Measurements from ENCODE around the gene UBQLN3.

Gene UBQLN3

DNA sequence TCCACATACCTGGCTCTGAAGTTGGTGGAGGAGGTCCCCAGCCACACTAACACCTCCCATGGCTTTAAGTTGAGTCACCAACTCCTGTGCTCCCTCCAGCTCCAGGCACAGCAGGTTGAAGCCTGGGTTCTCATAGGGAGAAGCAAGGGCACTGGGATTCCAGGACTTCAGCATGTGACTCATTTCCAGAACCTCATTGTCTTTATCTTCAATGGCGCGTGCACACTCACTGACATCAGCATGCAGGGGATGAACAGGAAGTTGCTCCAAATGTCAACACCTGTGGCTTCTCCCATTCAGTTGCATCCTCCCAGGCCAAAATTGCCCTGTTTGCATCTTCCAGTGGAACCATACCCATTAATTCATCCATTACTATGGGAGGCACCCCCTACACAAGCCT is 12.6 kb upstream of the UBQLN3 start:
- ATAC-seq (ENCODE audit: low read depth) (no peak; the same call in 2 of the 3 replicates), DNase-seq (ENCODE audit: low spot score) (no peak)
- TF ChIP-seq, protein P1, sequence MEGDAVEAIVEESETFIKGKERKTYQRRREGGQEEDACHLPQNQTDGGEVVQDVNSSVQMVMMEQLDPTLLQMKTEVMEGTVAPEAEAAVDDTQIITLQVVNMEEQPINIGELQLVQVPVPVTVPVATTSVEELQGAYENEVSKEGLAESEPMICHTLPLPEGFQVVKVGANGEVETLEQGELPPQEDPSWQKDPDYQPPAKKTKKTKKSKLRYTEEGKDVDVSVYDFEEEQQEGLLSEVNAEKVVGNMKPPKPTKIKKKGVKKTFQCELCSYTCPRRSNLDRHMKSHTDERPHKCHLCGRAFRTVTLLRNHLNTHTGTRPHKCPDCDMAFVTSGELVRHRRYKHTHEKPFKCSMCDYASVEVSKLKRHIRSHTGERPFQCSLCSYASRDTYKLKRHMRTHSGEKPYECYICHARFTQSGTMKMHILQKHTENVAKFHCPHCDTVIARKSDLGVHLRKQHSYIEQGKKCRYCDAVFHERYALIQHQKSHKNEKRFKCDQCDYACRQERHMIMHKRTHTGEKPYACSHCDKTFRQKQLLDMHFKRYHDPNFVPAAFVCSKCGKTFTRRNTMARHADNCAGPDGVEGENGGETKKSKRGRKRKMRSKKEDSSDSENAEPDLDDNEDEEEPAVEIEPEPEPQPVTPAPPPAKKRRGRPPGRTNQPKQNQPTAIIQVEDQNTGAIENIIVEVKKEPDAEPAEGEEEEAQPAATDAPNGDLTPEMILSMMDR (IDR thresholded peaks at IDR 0.05; ENCODE audit: poor library complexity, severe bottlenecking): no peak
- no peak overlapping the region for H3K4me3 ChIP-seq (ENCODE audit: severe bottlenecking)
- H3K9me3 ChIP-seq (ENCODE audit: severe bottlenecking): no peaks in the 10 kb centered on the region
- no peaks in the 10 kb centered on the region for H3K4me1 ChIP-seq (ENCODE audit: insufficient read depth, poor library complexity, severe bottlenecking)
- H3K36me3 ChIP-seq (ENCODE audit: low read depth): no peaks in the 10 kb centered on the region
- H3K27me3 ChIP-seq (ENCODE audit: insufficient read depth, poor library complexity, severe bottlenecking): no peaks in the 10 kb centered on the region
- H3K27ac ChIP-seq (ENCODE audit: poor library complexity, severe bottlenecking): no peak overlapping the region

DNA sequence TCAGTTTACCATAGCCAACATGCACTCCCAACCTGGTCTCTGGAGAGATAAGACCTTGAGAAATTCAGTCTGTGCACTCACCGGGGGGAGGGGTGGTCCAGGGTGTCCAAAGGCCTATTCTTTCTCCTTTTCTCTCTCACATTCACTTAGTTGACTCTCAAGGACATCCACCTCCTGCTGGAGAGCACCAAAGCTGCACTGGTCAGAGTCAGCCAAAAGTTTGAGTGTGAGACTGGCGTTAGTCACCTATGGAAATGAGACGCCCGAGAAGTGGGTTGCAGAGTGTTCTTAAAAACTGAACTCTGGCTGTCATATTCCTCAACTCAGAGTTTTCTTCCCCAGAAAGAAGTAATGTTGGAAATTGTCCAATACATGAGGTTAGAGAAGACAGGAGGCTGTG is 11.8 kb upstream of the UBQLN3 start:
- H3K36me3 ChIP-seq (ENCODE audit: low read depth): no peaks in the 10 kb centered on the region
- TF ChIP-seq, protein P1 (IDR thresholded peaks at IDR 0.05; ENCODE audit: poor library complexity, severe bottlenecking): no peak
- no peaks in the 10 kb centered on the region for H3K27me3 ChIP-seq (ENCODE audit: insufficient read depth, poor library complexity, severe bottlenecking)
- DNase-seq (ENCODE audit: low spot score): no peak
- no peak for ATAC-seq (ENCODE audit: low read depth)
- no peak overlapping the region for H3K4me3 ChIP-seq (ENCODE audit: severe bottlenecking)
- no peaks in the 10 kb centered on the region for H3K4me1 ChIP-seq (ENCODE audit: insufficient read depth, poor library complexity, severe bottlenecking)
- H3K9me3 ChIP-seq (ENCODE audit: severe bottlenecking): no peaks in the 10 kb centered on the region
- no peak overlapping the region for H3K27ac ChIP-seq (ENCODE audit: poor library complexity, severe bottlenecking)

DNA sequence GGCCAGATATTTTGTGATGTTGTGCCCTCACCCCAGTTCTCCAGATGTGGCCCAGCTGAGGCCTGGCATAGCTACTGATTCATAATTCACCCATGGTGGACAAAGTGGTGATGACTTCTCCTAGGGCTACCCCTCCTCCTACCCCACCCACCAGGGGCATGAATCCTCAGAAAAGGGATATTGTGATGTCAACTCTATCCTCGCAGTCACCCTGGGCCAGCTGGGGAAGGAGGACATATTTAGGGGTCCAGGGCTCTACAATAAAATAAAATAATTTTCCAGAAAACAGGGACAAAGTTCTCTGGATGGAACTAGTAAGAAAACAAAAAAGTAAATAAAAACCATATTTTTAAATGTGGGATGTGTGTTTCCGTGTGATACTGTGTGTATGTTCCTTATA is 6.8 kb upstream of the UBQLN3 start, which contains the start of gene UBQLNL:
Gene UBQLNL (minus strand): TSS at position 101 of the 400 bp plus-strand sequence. CDS start 258 bp downstream, outside the sequence.
- Histone ChIP-seq H3K9me3 (ENCODE audit: severe bottlenecking) (no peaks in the 10 kb centered on the region), H3K4me1 (ENCODE audit: insufficient read depth, poor library complexity, severe bottlenecking) (no peaks in the 10 kb centered on the region), H3K27me3 (ENCODE audit: insufficient read depth, poor library complexity, severe bottlenecking) (no peaks in the 10 kb centered on the region), H3K36me3 (ENCODE audit: low read depth) (no peaks in the 10 kb centered on the region), H3K4me3 (ENCODE audit: severe bottlenecking) (no peak within 1 kb of the TSS), H3K27ac (ENCODE audit: poor library complexity, severe bottlenecking) (no peak within 1 kb of the TSS)
- no peak for ATAC-seq (ENCODE audit: low read depth)
- TF ChIP-seq, protein P1 (IDR thresholded peaks at IDR 0.05; ENCODE audit: poor library complexity, severe bottlenecking): no peak
- no peak for DNase-seq (ENCODE audit: low spot score)

DNA sequence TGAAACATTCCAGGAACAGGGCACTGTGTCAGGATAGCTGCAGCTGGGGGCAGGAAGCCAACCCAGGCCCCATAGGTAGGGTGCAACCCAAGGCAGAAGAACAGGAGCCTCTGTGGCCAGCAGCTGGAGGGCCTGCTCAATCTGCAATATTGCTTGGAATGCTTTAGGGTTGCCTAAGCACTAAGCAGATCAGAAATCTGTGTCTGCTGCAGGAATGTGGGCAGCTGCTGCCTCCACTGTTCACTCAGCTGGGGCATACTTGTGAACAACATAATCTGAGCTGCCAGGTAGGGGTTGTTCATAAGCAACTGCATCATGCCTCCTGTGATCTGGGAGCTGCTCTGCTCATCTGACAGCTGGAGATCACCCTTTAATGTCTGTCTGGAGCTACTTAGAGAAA is 5.1 kb upstream of the UBQLN3 start:
- Histone ChIP-seq H3K9me3 (ENCODE audit: severe bottlenecking) (no peaks in the 10 kb centered on the region), H3K4me3 (ENCODE audit: severe bottlenecking) (no peak overlapping the region), H3K27me3 (ENCODE audit: insufficient read depth, poor library complexity, severe bottlenecking) (no peaks in the 10 kb centered on the region), H3K27ac (ENCODE audit: poor library complexity, severe bottlenecking) (no peak overlapping the region), H3K4me1 (ENCODE audit: insufficient read depth, poor library complexity, severe bottlenecking) (no peaks in the 10 kb centered on the region), H3K36me3 (ENCODE audit: low read depth) (no peaks in the 10 kb centered on the region)
- ATAC-seq (ENCODE audit: low read depth) (no peak), DNase-seq (ENCODE audit: low spot score) (no peak)
- TF ChIP-seq, protein P1 (IDR thresholded peaks at IDR 0.05; ENCODE audit: poor library complexity, severe bottlenecking): no peak

DNA sequence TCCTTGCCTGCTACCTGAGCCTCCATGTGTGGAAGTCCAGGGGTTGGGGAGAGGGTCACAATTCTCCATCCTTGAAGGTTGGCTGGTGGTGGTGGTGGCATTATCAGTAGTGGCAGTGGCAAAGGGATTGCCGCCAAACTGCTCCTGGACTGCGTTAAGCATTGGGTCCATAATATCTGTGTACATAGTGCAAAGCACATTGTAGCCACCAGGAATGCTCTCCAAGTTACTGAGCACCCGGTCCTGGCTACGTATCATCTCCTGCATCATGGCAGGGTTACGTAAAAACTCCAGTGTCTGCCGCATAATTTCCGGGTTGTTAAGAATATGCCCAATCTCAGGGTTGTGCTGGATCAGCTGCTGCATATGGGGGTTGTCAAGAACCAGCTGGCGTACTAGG is 1.2 kb downstream of the UBQLN3 start:
- ATAC-seq (ENCODE audit: low read depth) (no peak), DNase-seq (ENCODE audit: low spot score) (no peak)
- Histone ChIP-seq H3K27ac (ENCODE audit: poor library complexity, severe bottlenecking) (no peak overlapping the region), H3K9me3 (ENCODE audit: severe bottlenecking) (no peaks in the 10 kb centered on the region), H3K36me3 (ENCODE audit: low read depth) (no peaks in the 10 kb centered on the region), H3K27me3 (ENCODE audit: insufficient read depth, poor library complexity, severe bottlenecking) (no peaks in the 10 kb centered on the region), H3K4me3 (ENCODE audit: severe bottlenecking) (no peak overlapping the region), H3K4me1 (ENCODE audit: insufficient read depth, poor library complexity, severe bottlenecking) (no peaks in the 10 kb centered on the region)
- TF ChIP-seq, protein P1 (IDR thresholded peaks at IDR 0.05; ENCODE audit: poor library complexity, severe bottlenecking): no peak

Data from RWPE2 (cell line).